ENCODE data around the gene GSTCD.

GSTCD gene

GRCh38 chr4:105741548-105741947, 33.0 kb downstream of the GSTCD start:
- no peak for DNase-seq
- peaks cover 15% of the 10 kb centered on the region for H3K79me1 ChIP-seq (replicated peaks; ENCODE audit: low read length, poor library complexity, severe bottlenecking)
- H2BK12ac ChIP-seq (ENCODE audit: low read length in 2 of 2) = no peak overlapping the region
- no peak overlapping the region for H3K14ac ChIP-seq (ENCODE audit: low read length in 2 of 2)
- H4K91ac ChIP-seq (ENCODE audit: low read length) = no peak overlapping the region
- H3K4ac ChIP-seq (ENCODE audit: low read depth in 1 of 2, low read length in 2 of 2) = no peak overlapping the region
- no peak overlapping the region for H3K23ac ChIP-seq (ENCODE audit: low read length in 2 of 2)
- no peak overlapping the region for H2BK5ac ChIP-seq (ENCODE audit: low read depth, low read length, poor library complexity, severe bottlenecking)
- no peak overlapping the region for H4K8ac ChIP-seq (ENCODE audit: low read length)
- no peak overlapping the region for H2AFZ ChIP-seq (ENCODE audit: low read depth, low read length)
- H3K4me3 ChIP-seq (ENCODE audit: insufficient read depth in 1 of 2, low read depth in 1 of 2, low read length in 2 of 2) = no peak overlapping the region
- H2BK120ac ChIP-seq (ENCODE audit: low read depth, low read length) = no peak overlapping the region
- no peak overlapping the region for H3K4me2 ChIP-seq (ENCODE audit: low read length, poor library complexity, severe bottlenecking)
- WGBS = 100% methylated on average over 1 of the region's 2 CpGs
- H3K9ac ChIP-seq (ENCODE audit: low read length) = peak overlapping the region; percentile 21
- no peak overlapping the region for H2BK15ac ChIP-seq (ENCODE audit: low read depth, poor library complexity, severe bottlenecking)
- H3K4me1 ChIP-seq (ENCODE audit: control insufficient read depth, insufficient read depth, low read depth, low read length) = no peaks in the 10 kb centered on the region
- peaks cover 4 to 6% of the 10 kb centered on the region in 2 experiments for H3K36me3 ChIP-seq (ENCODE audit: control insufficient read depth in 1 of 2, insufficient read depth in 2 of 2, low read depth in 1 of 2, low read length in 2 of 2)
- no peak overlapping the region for H3K27ac ChIP-seq (ENCODE audit: low read length, poor library complexity, severe bottlenecking)
- no peak overlapping the region for H2AK5ac ChIP-seq (ENCODE audit: low read length, severe bottlenecking)
- no peak overlapping the region for H3K18ac ChIP-seq (ENCODE audit: low read depth in 1 of 2, low read length in 2 of 2)
- H3K27me3 ChIP-seq (ENCODE audit: control insufficient read depth in 1 of 2, insufficient read depth in 1 of 2, low read length in 2 of 2) = no peaks in the 10 kb centered on the region
- peaks cover 18% of the 10 kb centered on the region for H3K9me3 ChIP-seq (ENCODE audit: control insufficient read depth, low read length)

- Histone ChIP-seq H3K27me3 (ENCODE audit: control insufficient read depth in 1 of 2, insufficient read depth in 1 of 2, low read length in 2 of 2) (no peaks in the 10 kb centered on the region), H3K4me2 (ENCODE audit: low read length, poor library complexity, severe bottlenecking) (no peak overlapping the region), H3K79me1 (replicated peaks; ENCODE audit: low read length, poor library complexity, severe bottlenecking) (no peaks in the 10 kb centered on the region), H3K9ac (ENCODE audit: low read length) (no peak overlapping the region), H2BK120ac (ENCODE audit: low read depth, low read length) (no peak overlapping the region), H3K36me3 (ENCODE audit: control insufficient read depth in 1 of 2, insufficient read depth in 2 of 2, low read depth in 1 of 2, low read length in 2 of 2) (no peaks in the 10 kb centered on the region), H3K4ac (ENCODE audit: low read depth in 1 of 2, low read length in 2 of 2) (no peak overlapping the region), H4K91ac (ENCODE audit: low read length) (no peak overlapping the region), H3K14ac (ENCODE audit: low read length in 2 of 2) (no peak overlapping the region), H3K4me3 (ENCODE audit: insufficient read depth in 1 of 2, low read depth in 1 of 2, low read length in 2 of 2) (no peak overlapping the region), H4K8ac (ENCODE audit: low read length) (no peak overlapping the region), H3K9me3 (ENCODE audit: control insufficient read depth, low read length) (no peaks in the 10 kb centered on the region), H2BK5ac (ENCODE audit: low read depth, low read length, poor library complexity, severe bottlenecking) (no peak overlapping the region), H3K23ac (ENCODE audit: low read length in 2 of 2) (no peak overlapping the region), H2BK12ac (ENCODE audit: low read length in 2 of 2) (no peak overlapping the region), H3K27ac (ENCODE audit: low read length, poor library complexity, severe bottlenecking) (no peak overlapping the region), H2BK15ac (ENCODE audit: low read depth, poor library complexity, severe bottlenecking) (no peak overlapping the region), H3K18ac (ENCODE audit: low read depth in 1 of 2, low read length in 2 of 2) (no peak overlapping the region), H2AK5ac (ENCODE audit: low read length, severe bottlenecking) (no peak overlapping the region), H3K4me1 (ENCODE audit: control insufficient read depth, insufficient read depth, low read depth, low read length) (no peaks in the 10 kb centered on the region), H2AFZ (ENCODE audit: low read depth, low read length) (no peak overlapping the region)
- no peak for DNase-seq
- 100% methylated on average over 1 of the region's 3 CpGs for WGBS
Measured at GRCh38 chr4:105748222-105748621, 39.6 kb downstream of the GSTCD start.

- H3K4ac ChIP-seq (ENCODE audit: low read depth in 1 of 2, low read length in 2 of 2) = no peak overlapping the region
- H2BK120ac ChIP-seq (ENCODE audit: low read depth, low read length) = no peak overlapping the region
- H3K23ac ChIP-seq (ENCODE audit: low read length in 2 of 2) = no peak overlapping the region
- no peaks in the 10 kb centered on the region for H3K36me3 ChIP-seq (ENCODE audit: control insufficient read depth in 1 of 2, insufficient read depth in 2 of 2, low read depth in 1 of 2, low read length in 2 of 2)
- H2BK15ac ChIP-seq (ENCODE audit: low read depth, poor library complexity, severe bottlenecking) = no peak overlapping the region
- H4K91ac ChIP-seq (ENCODE audit: low read length) = no peak overlapping the region
- no peak overlapping the region for H3K18ac ChIP-seq (ENCODE audit: low read depth in 1 of 2, low read length in 2 of 2)
- no peaks in the 10 kb centered on the region for H3K4me1 ChIP-seq (ENCODE audit: control insufficient read depth, insufficient read depth, low read depth, low read length)
- H2AFZ ChIP-seq (ENCODE audit: low read depth, low read length) = no peak overlapping the region
- H3K79me1 ChIP-seq (replicated peaks; ENCODE audit: low read length, poor library complexity, severe bottlenecking) = no peaks in the 10 kb centered on the region
- no peak for DNase-seq
- no peak overlapping the region for H2BK5ac ChIP-seq (ENCODE audit: low read depth, low read length, poor library complexity, severe bottlenecking)
- H3K4me3 ChIP-seq (ENCODE audit: insufficient read depth in 1 of 2, low read depth in 1 of 2, low read length in 2 of 2) = no peak overlapping the region
- no peaks in the 10 kb centered on the region for H3K27me3 ChIP-seq (ENCODE audit: control insufficient read depth in 1 of 2, insufficient read depth in 1 of 2, low read length in 2 of 2)
- no peak overlapping the region for H3K9ac ChIP-seq (ENCODE audit: low read length)
- no peak overlapping the region for H3K27ac ChIP-seq (ENCODE audit: low read length, poor library complexity, severe bottlenecking)
- no peak overlapping the region for H2AK5ac ChIP-seq (ENCODE audit: low read length, severe bottlenecking)
- H3K9me3 ChIP-seq (ENCODE audit: control insufficient read depth, low read length) = no peaks in the 10 kb centered on the region
- no peak overlapping the region for H4K8ac ChIP-seq (ENCODE audit: low read length)
- H3K4me2 ChIP-seq (ENCODE audit: low read length, poor library complexity, severe bottlenecking) = no peak overlapping the region
- no peak overlapping the region for H2BK12ac ChIP-seq (ENCODE audit: low read length in 2 of 2)
- H3K14ac ChIP-seq (ENCODE audit: low read length in 2 of 2) = no peak overlapping the region
- no CpG with 5 or more reads among the region's 2 CpGs for WGBS
Measured at GRCh38 chr4:105751718-105752299, 43.2 kb downstream of the GSTCD start.

GRCh38 chr4:105753361-105753760, 44.8 kb downstream of the GSTCD start:
- H3K4ac ChIP-seq (ENCODE audit: low read depth in 1 of 2, low read length in 2 of 2) = no peak overlapping the region
- no peaks in the 10 kb centered on the region for H3K9me3 ChIP-seq (ENCODE audit: control insufficient read depth, low read length)
- H3K23ac ChIP-seq (ENCODE audit: low read length in 2 of 2) = no peak overlapping the region
- H4K91ac ChIP-seq (ENCODE audit: low read length) = no peak overlapping the region
- H2BK12ac ChIP-seq (ENCODE audit: low read length in 2 of 2) = no peak overlapping the region
- H3K36me3 ChIP-seq (ENCODE audit: control insufficient read depth in 1 of 2, insufficient read depth in 2 of 2, low read depth in 1 of 2, low read length in 2 of 2) = no peaks in the 10 kb centered on the region
- no peak overlapping the region for H3K14ac ChIP-seq (ENCODE audit: low read length in 2 of 2)
- H3K4me2 ChIP-seq (ENCODE audit: low read length, poor library complexity, severe bottlenecking) = no peak overlapping the region
- no peak overlapping the region for H3K4me3 ChIP-seq (ENCODE audit: insufficient read depth in 1 of 2, low read depth in 1 of 2, low read length in 2 of 2)
- no peak for DNase-seq
- H3K27me3 ChIP-seq (ENCODE audit: control insufficient read depth in 1 of 2, insufficient read depth in 1 of 2, low read length in 2 of 2) = no peaks in the 10 kb centered on the region
- H3K79me1 ChIP-seq (replicated peaks; ENCODE audit: low read length, poor library complexity, severe bottlenecking) = no peaks in the 10 kb centered on the region
- H4K8ac ChIP-seq (ENCODE audit: low read length) = no peak overlapping the region
- H2BK15ac ChIP-seq (ENCODE audit: low read depth, poor library complexity, severe bottlenecking) = no peak overlapping the region
- no peak overlapping the region for H2BK5ac ChIP-seq (ENCODE audit: low read depth, low read length, poor library complexity, severe bottlenecking)
- no peak overlapping the region for H3K9ac ChIP-seq (ENCODE audit: low read length)
- H3K18ac ChIP-seq (ENCODE audit: low read depth in 1 of 2, low read length in 2 of 2) = no peak overlapping the region
- no peak overlapping the region for H2BK120ac ChIP-seq (ENCODE audit: low read depth, low read length)
- H2AK5ac ChIP-seq (ENCODE audit: low read length, severe bottlenecking) = no peak overlapping the region
- WGBS = no CpG with 5 or more reads among the region's 1 CpG
- no peak overlapping the region for H2AFZ ChIP-seq (ENCODE audit: low read depth, low read length)
- no peak overlapping the region for H3K27ac ChIP-seq (ENCODE audit: low read length, poor library complexity, severe bottlenecking)
- H3K4me1 ChIP-seq (ENCODE audit: control insufficient read depth, insufficient read depth, low read depth, low read length) = no peaks in the 10 kb centered on the region

All from mesenchymal stem cell (in vitro differentiated cells and primary cell).